K562 (cell line): ENCODE data around the gene MYL12A. TPM values are rescaled to one million over a fixed set of nuclear protein-coding genes. Genes with fewer than 3 reads are reported as not detected.
A peak's percentile ranks its signal among the peaks of the same experiment; 100 is the strongest.

Source experiments
- BHLHE40 ChIP-seq: IDR thresholded peaks from 2 replicates; pipeline ENCODE4 v1.6.1; 2011; ENCODE audit warnings: low read length, improper control_type of control experiment
- CHD2 ChIP-seq: IDR thresholded peaks from 2 replicates; pipeline ENCODE4 v1.6.1; 2011; ENCODE audit warnings: low read depth, low read length
- COPS2 ChIP-seq: fragments of 450-650 bp; conservative IDR thresholded peaks from 2 replicates; pipeline ENCODE4 v1.6.1; 2016; ENCODE audit warnings: mild to moderate bottlenecking, moderate library complexity
- HOXB6 ChIP-seq: fragments of 250-450 bp; sonication (Bioruptor Pico); IDR thresholded peaks from 2 replicates; pipeline ENCODE4 v1.5.1; 2022; ENCODE audit warnings: mild to moderate bottlenecking, borderline replicate concordance
- KDM1A ChIP-seq, 2 experiments: fragments of 450-650 bp; IDR thresholded peaks; 2 replicates each; pipeline ENCODE4 v1.6.1; 2016; ENCODE audit warnings: mild to moderate bottlenecking in 2 of 2
- MTF1 ChIP-seq: fragments of 250-450 bp; sonication (Bioruptor Pico); IDR thresholded peaks from 2 replicates; pipeline ENCODE4 v1.9.0; 2021; ENCODE audit warnings: moderate library complexity, mild to moderate bottlenecking, inconsistent platforms, borderline replicate concordance
- NBN ChIP-seq: fragments of 450-650 bp; IDR thresholded peaks from 2 replicates; pipeline ENCODE4 v1.6.1; 2016; ENCODE audit warnings: low read depth, mild to moderate bottlenecking
- NR4A1 ChIP-seq, 2 experiments: fragments of 250-450 bp in 1 of 2; fragments of 450-650 bp in 1 of 2; sonication (Bioruptor Pico) in 1 of 2; IDR thresholded peaks; 2 replicates each; pipeline versions ENCODE4 v1.4.0 to v1.6.1; 2016 to 2020; ENCODE audit warnings: mild to moderate bottlenecking in 2 of 2, missing compliant biosample characterization in 1 of 2, missing genetic modification characterization in 1 of 2, moderate library complexity in 1 of 2
- POLR2B ChIP-seq: fragments of 450-650 bp; IDR thresholded peaks from 2 replicates; pipeline ENCODE4 v1.6.1; 2018; ENCODE audit warnings: low read depth; ENCODE audit not compliant: partially characterized antibody
- SAFB ChIP-seq: fragments of 200-400 bp; formaldehyde crosslinking; IDR thresholded peaks from 2 replicates; pipeline ENCODE4 v1.6.1; 2017; ENCODE audit warnings: low read depth, low read length, borderline replicate concordance
- TAF9B ChIP-seq: fragments of 450-650 bp; IDR thresholded peaks from 2 replicates; pipeline ENCODE4 v1.6.1; 2018; ENCODE audit warnings: mild to moderate bottlenecking; ENCODE audit not compliant: partially characterized antibody
- TCFL5 ChIP-seq: fragments of 250-450 bp; sonication (Bioruptor Pico); conservative IDR thresholded peaks from 2 replicates; pipeline ENCODE4 v1.6.1; 2021; ENCODE audit warnings: mild to moderate bottlenecking, moderate library complexity, matching md5 sums
- TRIM28 ChIP-seq: fragments of 450-650 bp; IDR thresholded peaks from 2 replicates; pipeline ENCODE4 v1.6.1; 2017
- ZNF696 ChIP-seq: fragments of 250-450 bp; sonication (Bioruptor Pico); conservative IDR thresholded peaks from 2 replicates; pipeline ENCODE4 v1.4.0; 2020; ENCODE audit warnings: mild to moderate bottlenecking, moderate library complexity
- polyA plus RNA-seq, 8 experiments: library from polyadenylated mRNA; depleted of rRNA in 4 of 8; stranded (reverse) in 5 of 8; unstranded in 3 of 8; fragments of >200 nt; fragmentation: Nextera tagmentation in 2 of 8; fragmentation: Illumina TruSeq in 1 of 8; extraction: Ambion mirVana in 2 of 8; extraction: Trizol in 1 of 8; gene quantifications; 2 replicates each; pipeline versions ENCODE4 v1.2.1 to v1.2.3, GENCODE V29; 2011 to 2014; ENCODE audit warnings: inconsistent platforms in 1 of 8, missing spikeins in 1 of 8
- total RNA-seq, 7 experiments: library from RNA; depleted of rRNA in 6 of 7; stranded (reverse); fragments of >200 nt in 6 of 7; fragmentation: Illumina TruSeq in 2 of 7; extraction: Trizol in 2 of 7; gene quantifications; 2 replicates each; pipeline versions ENCODE4 v1.2.1 to v1.2.3, GENCODE V29; 2011 to 2021; ENCODE audit warnings: low replicate concordance in 1 of 7
- TF ChIP-seq, protein P1 (sequence below): fragments of 250-450 bp; sonication (Bioruptor Pico); IDR thresholded peaks from 2 replicates; pipeline ENCODE4 v1.4.0; 2020
- TF ChIP-seq, protein P2 (sequence below): sonication (generic); formaldehyde crosslinking; IDR thresholded peaks from 2 replicates; pipeline ENCODE4 v1.8.0; 2022; ENCODE audit warnings: mild to moderate bottlenecking, low read depth, missing genetic modification reagents
- TF ChIP-seq, protein P3 (sequence below), 2 experiments: fragments of 450-650 bp; conservative IDR thresholded peaks; 2 replicates each; pipeline ENCODE4 v1.6.1; 2017; ENCODE audit warnings: mild to moderate bottlenecking in 2 of 2, moderate library complexity in 2 of 2
- TF ChIP-seq, protein P4 (sequence below): fragments of 450-650 bp; IDR thresholded peaks from one replicate; pipeline ENCODE4 v1.6.1; 2018; ENCODE audit warnings: mild to moderate bottlenecking, moderate library complexity; ENCODE audit not compliant: partially characterized antibody
- TF ChIP-seq, protein P5 (sequence below): sonication (generic); formaldehyde crosslinking; IDR thresholded peaks from 2 replicates; pipeline ENCODE4 v1.8.1; 2022; ENCODE audit warnings: missing genetic modification reagents

MYL12A gene
- total and polyA plus RNA-seq, 9 of the 15 experiments (the other 6 are each of a cell fraction or from before 2014, with no cell fraction given), result 308 to 1,031 (median 559) TPM

DNA sequence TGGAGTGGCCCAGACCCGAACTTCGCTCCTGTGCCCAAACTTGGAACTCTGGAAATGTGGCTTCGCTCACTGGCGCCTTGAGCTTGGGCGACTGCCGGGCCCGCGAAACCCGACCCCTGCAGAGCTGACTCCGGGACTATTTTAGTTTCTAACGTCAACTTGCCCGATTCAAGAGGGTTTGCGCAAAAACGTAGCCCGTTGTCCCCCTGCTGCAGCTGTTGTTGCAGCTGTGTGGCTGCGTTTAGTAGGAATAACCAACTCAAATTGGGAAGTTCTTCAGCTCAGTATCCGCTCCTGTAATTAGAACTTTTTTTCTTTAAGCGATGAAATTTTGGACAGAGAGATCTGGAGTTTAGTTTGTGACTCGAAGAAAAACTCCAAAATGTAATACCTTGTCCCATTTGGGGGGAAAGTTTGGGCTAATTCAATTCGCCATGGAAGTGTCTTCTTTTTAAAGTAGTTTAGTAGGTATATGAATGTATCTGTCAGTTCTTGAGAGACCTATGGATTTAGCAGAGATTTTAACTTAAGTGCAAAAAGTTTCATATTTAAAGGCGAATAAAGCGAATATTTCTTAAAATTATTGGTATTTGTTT, 559 bp downstream of the MYL12A start (continued):
- TF ChIP-seq, protein P1, sequence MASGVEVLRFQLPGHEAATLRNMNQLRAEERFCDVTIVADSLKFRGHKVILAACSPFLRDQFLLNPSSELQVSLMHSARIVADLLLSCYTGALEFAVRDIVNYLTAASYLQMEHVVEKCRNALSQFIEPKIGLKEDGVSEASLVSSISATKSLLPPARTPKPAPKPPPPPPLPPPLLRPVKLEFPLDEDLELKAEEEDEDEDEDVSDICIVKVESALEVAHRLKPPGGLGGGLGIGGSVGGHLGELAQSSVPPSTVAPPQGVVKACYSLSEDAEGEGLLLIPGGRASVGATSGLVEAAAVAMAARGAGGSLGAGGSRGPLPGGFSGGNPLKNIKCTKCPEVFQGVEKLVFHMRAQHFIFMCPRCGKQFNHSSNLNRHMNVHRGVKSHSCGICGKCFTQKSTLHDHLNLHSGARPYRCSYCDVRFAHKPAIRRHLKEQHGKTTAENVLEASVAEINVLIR, result no peak
- TF ChIP-seq TAF9B (no peak), KDM1A (IDR thresholded peaks at IDR 0.05) (no peak), NBN (no peak), MTF1 (CRISPR knock-in tag) (no peak), HOXB6 (CRISPR knock-in tag) (no peak), ZNF696 (no peak; the same call in 1 of the 2 replicates), POLR2B (peak; percentile 26), TRIM28 (no peak), COPS2 (no peak), BHLHE40 (no peak), TCFL5 (CRISPR knock-in tag) (no peak), CHD2 (no peak), SAFB (no peak), NR4A1 (CRISPR knock-in tag; IDR thresholded peaks at IDR 0.05) (no peak; the same call in 1 of the 2 replicates), NR4A1 (tag; IDR thresholded peaks at IDR 0.05) (no peak)
- TF ChIP-seq, protein P2, sequence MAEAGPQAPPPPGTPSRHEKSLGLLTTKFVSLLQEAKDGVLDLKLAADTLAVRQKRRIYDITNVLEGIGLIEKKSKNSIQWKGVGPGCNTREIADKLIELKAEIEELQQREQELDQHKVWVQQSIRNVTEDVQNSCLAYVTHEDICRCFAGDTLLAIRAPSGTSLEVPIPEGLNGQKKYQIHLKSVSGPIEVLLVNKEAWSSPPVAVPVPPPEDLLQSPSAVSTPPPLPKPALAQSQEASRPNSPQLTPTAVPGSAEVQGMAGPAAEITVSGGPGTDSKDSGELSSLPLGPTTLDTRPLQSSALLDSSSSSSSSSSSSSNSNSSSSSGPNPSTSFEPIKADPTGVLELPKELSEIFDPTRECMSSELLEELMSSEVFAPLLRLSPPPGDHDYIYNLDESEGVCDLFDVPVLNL (CRISPR knock-in tag), result 0 out of 2 replicates have a peak, but pooled peaks have one; percentile 8
- TF ChIP-seq, protein P3, sequence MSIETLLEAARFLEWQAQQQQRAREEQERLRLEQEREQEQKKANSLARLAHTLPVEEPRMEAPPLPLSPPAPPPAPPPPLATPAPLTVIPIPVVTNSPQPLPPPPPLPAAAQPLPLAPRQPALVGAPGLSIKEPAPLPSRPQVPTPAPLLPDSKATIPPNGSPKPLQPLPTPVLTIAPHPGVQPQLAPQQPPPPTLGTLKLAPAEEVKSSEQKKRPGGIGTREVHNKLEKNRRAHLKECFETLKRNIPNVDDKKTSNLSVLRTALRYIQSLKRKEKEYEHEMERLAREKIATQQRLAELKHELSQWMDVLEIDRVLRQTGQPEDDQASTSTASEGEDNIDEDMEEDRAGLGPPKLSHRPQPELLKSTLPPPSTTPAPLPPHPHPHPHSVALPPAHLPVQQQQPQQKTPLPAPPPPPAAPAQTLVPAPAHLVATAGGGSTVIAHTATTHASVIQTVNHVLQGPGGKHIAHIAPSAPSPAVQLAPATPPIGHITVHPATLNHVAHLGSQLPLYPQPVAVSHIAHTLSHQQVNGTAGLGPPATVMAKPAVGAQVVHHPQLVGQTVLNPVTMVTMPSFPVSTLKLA (conservative IDR thresholded peaks at IDR 0.05), result no peak
- TF ChIP-seq, protein P4, sequence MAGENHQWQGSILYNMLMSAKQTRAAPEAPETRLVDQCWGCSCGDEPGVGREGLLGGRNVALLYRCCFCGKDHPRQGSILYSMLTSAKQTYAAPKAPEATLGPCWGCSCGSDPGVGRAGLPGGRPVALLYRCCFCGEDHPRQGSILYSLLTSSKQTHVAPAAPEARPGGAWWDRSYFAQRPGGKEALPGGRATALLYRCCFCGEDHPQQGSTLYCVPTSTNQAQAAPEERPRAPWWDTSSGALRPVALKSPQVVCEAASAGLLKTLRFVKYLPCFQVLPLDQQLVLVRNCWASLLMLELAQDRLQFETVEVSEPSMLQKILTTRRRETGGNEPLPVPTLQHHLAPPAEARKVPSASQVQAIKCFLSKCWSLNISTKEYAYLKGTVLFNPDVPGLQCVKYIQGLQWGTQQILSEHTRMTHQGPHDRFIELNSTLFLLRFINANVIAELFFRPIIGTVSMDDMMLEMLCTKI, result no peak
- TF ChIP-seq, protein P5, sequence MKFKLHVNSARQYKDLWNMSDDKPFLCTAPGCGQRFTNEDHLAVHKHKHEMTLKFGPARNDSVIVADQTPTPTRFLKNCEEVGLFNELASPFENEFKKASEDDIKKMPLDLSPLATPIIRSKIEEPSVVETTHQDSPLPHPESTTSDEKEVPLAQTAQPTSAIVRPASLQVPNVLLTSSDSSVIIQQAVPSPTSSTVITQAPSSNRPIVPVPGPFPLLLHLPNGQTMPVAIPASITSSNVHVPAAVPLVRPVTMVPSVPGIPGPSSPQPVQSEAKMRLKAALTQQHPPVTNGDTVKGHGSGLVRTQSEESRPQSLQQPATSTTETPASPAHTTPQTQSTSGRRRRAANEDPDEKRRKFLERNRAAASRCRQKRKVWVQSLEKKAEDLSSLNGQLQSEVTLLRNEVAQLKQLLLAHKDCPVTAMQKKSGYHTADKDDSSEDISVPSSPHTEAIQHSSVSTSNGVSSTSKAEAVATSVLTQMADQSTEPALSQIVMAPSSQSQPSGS (CRISPR knock-in tag), result no peak
